H1 (cell line): ENCODE results near the gene FLVCR1. TPM values are rescaled to one million over a fixed set of nuclear protein-coding genes. Genes with fewer than 3 reads are reported as not detected.

Experiments used
- CTCF ChIA-PET: fragments of 300-600 bp; sonication (Branson Sonifier 250); formaldehyde crosslinking; loops from one replicate; lab custom pipeline; 2021; ENCODE audit not compliant: partially characterized antibody; lab: Charles Lee
- POLR2A ChIA-PET: fragments of 300-600 bp; sonication (Branson Sonifier 250); formaldehyde crosslinking; loops from one replicate; lab custom pipeline; 2021; ENCODE audit warnings: inconsistent platforms; ENCODE audit not compliant: partially characterized antibody; lab: Charles Lee
- DNase-seq, 2 experiments: peaks; one replicate each; pipeline versions ENCODE4 v3.0.0 to v3.0.0-alpha.2; 2010 to 2022; ENCODE audit warnings: low spot score in 2 of 2, low read depth in 1 of 2, mixed read lengths in 1 of 2
- FAIRE-seq: peaks from 2 replicates; lab custom pipeline; 2011; peaks lifted over from hg19 to GRCh38; lab: Jason Lieb, UNC
- H2AFZ ChIP-seq: 2 replicates; pipeline ENCODE4 v1.8.1; 2012; ENCODE audit warnings: low read length, inconsistent platforms
- H2AK5ac ChIP-seq: 2 replicates; pipeline ENCODE4 v1.6.1; 2013; ENCODE audit warnings: low read depth, low read length
- H2BK120ac ChIP-seq: replicated peaks from 2 replicates; pipeline ENCODE3; 2013; ENCODE audit warnings: low read depth, low read length, inconsistent platforms
- H2BK12ac ChIP-seq: 2 replicates; pipeline ENCODE4 v1.6.1; 2013; ENCODE audit warnings: low read depth, low read length
- H2BK15ac ChIP-seq: 2 replicates; pipeline ENCODE4 v1.6.1; 2013; ENCODE audit warnings: low read length
- H2BK20ac ChIP-seq: 2 replicates; pipeline ENCODE4 v1.6.1; 2013; ENCODE audit warnings: low read length
- H2BK5ac ChIP-seq: 2 replicates; pipeline ENCODE4 v1.6.1; 2013; ENCODE audit warnings: low read depth, low read length
- H3K14ac ChIP-seq: 2 replicates; pipeline ENCODE4 v1.6.1; 2013; ENCODE audit warnings: inconsistent platforms; ENCODE audit not compliant: insufficient read length
- H3K18ac ChIP-seq: 2 replicates; pipeline ENCODE4 v1.6.1; 2013; ENCODE audit warnings: low read length; ENCODE audit errors: extremely low read depth
- H3K23ac ChIP-seq: 2 replicates; pipeline ENCODE4 v1.6.1; 2013; ENCODE audit warnings: inconsistent platforms; ENCODE audit not compliant: insufficient read length
- H3K23me2 ChIP-seq: 2 replicates; pipeline ENCODE4 v1.6.1; 2013; ENCODE audit warnings: low read depth, low read length
- H3K27ac ChIP-seq: 2 replicates; pipeline ENCODE4 v1.6.1; 2011; ENCODE audit warnings: low read depth, low read length, inconsistent platforms
- H3K27me3 ChIP-seq, 4 experiments: replicated peaks in 1 of 4; 1 replicate in 1 of 4; 2 replicates in 3 of 4; pipeline versions ENCODE4 v1.6.1 to v1.8.1; 2011 to 2013; ENCODE audit warnings: low read length in 3 of 4, mild to moderate bottlenecking in 3 of 4, inconsistent platforms in 2 of 4, mixed read lengths in 2 of 4, moderate library complexity in 1 of 4; ENCODE audit not compliant: control insufficient read depth in 3 of 4, insufficient read depth in 3 of 4; ENCODE audit errors: extremely low read depth in 1 of 4
- H3K36me3 ChIP-seq, 4 experiments: 2 replicates each; pipeline versions ENCODE4 v1.6.1 to v1.8.1; 2011 to 2013; ENCODE audit warnings: mild to moderate bottlenecking in 4 of 4, low read length in 3 of 4, moderate library complexity in 2 of 4, control low read depth in 1 of 4, inconsistent platforms in 1 of 4; ENCODE audit not compliant: insufficient read depth in 4 of 4, control insufficient read depth in 2 of 4
- H3K4ac ChIP-seq: replicated peaks from 2 replicates; pipeline ENCODE3; 2013; ENCODE audit warnings: low read length, low read depth, mixed read lengths, inconsistent platforms; ENCODE audit not compliant: insufficient read length
- H3K4me1 ChIP-seq, 4 experiments: replicated peaks in 1 of 4; 1 replicate in 1 of 4; 2 replicates in 3 of 4; pipeline versions ENCODE4 v1.6.1 to v1.8.1; 2011 to 2013; ENCODE audit warnings: low read length in 3 of 4, inconsistent platforms in 2 of 4, mixed read lengths in 1 of 4; ENCODE audit not compliant: insufficient read depth in 4 of 4, control insufficient read depth in 3 of 4
- H3K4me2 ChIP-seq, 2 experiments: 2 replicates each; pipeline versions ENCODE4 v1.6.1 to v1.8.1; 2011 to 2013; ENCODE audit warnings: low read depth in 2 of 2, low read length in 2 of 2, control low read depth in 1 of 2, inconsistent platforms in 1 of 2, mild to moderate bottlenecking in 1 of 2; ENCODE audit not compliant: insufficient read depth in 1 of 2
- H3K4me3 ChIP-seq, 4 experiments: fragments of 200-600, 300-600 bp in 1 of 4; sonication (generic), shearing (Covaris generic), sonication (Bioruptor Twin) in 1 of 4; 2 replicates each; pipeline versions ENCODE4 v1.5.1 to v1.8.1; 2011 to 2016; ENCODE audit warnings: low read length in 4 of 4, low read depth in 3 of 4, control low read depth in 2 of 4, inconsistent platforms in 2 of 4, mild to moderate bottlenecking in 2 of 4, mixed read lengths in 1 of 4, moderate library complexity in 1 of 4; ENCODE audit not compliant: insufficient read depth in 2 of 4; ENCODE audit errors: extremely low read depth in 1 of 4
- H3K56ac ChIP-seq: replicated peaks from 2 replicates; pipeline ENCODE3; 2013; ENCODE audit warnings: low read depth, mild to moderate bottlenecking, mixed read lengths, low read length, inconsistent platforms; ENCODE audit not compliant: insufficient read length
- H3K79me1 ChIP-seq: 2 replicates; pipeline ENCODE4 v1.6.1; 2013; ENCODE audit warnings: low read depth, low read length, control low read depth
- H3K79me2 ChIP-seq, 2 experiments: 2 replicates each; pipeline versions ENCODE4 v1.6.1 to v1.8.1; 2012 to 2013; ENCODE audit warnings: low read length in 2 of 2, mild to moderate bottlenecking in 2 of 2, inconsistent platforms in 1 of 2; ENCODE audit not compliant: insufficient read depth in 2 of 2, control insufficient read depth in 1 of 2
- H3K9ac ChIP-seq, 4 experiments: replicated peaks in 1 of 4; 1 replicate in 1 of 4; 2 replicates in 3 of 4; pipeline versions ENCODE4 v1.6.1 to v1.8.1; 2011 to 2013; ENCODE audit warnings: low read depth in 3 of 4, low read length in 3 of 4, control low read depth in 2 of 4, mild to moderate bottlenecking in 2 of 4, moderate library complexity in 2 of 4, inconsistent platforms in 1 of 4; ENCODE audit errors: extremely low read depth in 1 of 4
- H3K9me3 ChIP-seq, 2 experiments: 2 replicates each; pipeline versions ENCODE4 v1.6.1 to v1.8.1; 2012 to 2013; ENCODE audit warnings: mild to moderate bottlenecking in 2 of 2, moderate library complexity in 2 of 2, control low read depth in 1 of 2, inconsistent platforms in 1 of 2, low read depth in 1 of 2, low read length in 1 of 2, mixed read lengths in 1 of 2; ENCODE audit not compliant: insufficient read depth in 2 of 2
- H4K20me1 ChIP-seq, 2 experiments: replicated peaks in 1 of 2; 2 replicates each; pipeline versions ENCODE3 to v1.8.1; 2011 to 2013; ENCODE audit warnings: inconsistent platforms in 2 of 2, low read length in 2 of 2, mild to moderate bottlenecking in 1 of 2; ENCODE audit not compliant: insufficient read depth in 2 of 2, control insufficient read depth in 1 of 2
- H4K5ac ChIP-seq: 2 replicates; pipeline ENCODE4 v1.6.1; 2013; ENCODE audit warnings: low read length, low read depth, mixed read lengths, inconsistent platforms; ENCODE audit not compliant: insufficient read length
- H4K8ac ChIP-seq: 2 replicates; pipeline ENCODE4 v1.8.0; 2013; ENCODE audit warnings: mild to moderate bottlenecking, moderate library complexity, low read length, inconsistent platforms; ENCODE audit not compliant: insufficient read depth; ENCODE audit errors: extremely low read depth
- H4K91ac ChIP-seq: replicated peaks from 2 replicates; pipeline ENCODE3; 2013; ENCODE audit warnings: low read length, mixed read lengths, inconsistent platforms; ENCODE audit not compliant: insufficient read length
- CEBPB ChIP-seq: IDR thresholded peaks from 2 replicates; pipeline ENCODE4 v1.6.1; 2012; ENCODE audit warnings: low read depth, low read length
- MAX ChIP-seq: IDR thresholded peaks from 2 replicates; pipeline ENCODE4 v1.6.1; 2012; ENCODE audit warnings: inconsistent platforms
- POU5F1 ChIP-seq: IDR thresholded peaks from 2 replicates; pipeline ENCODE4 v1.6.1; 2011; ENCODE audit warnings: low read depth, mild to moderate bottlenecking, low read length, moderate library complexity
- SIN3A ChIP-seq, 2 experiments: IDR thresholded peaks in 1 of 2; conservative IDR thresholded peaks in 1 of 2; 2 replicates each; pipeline ENCODE4 v1.6.1; 2011 to 2012; ENCODE audit warnings: low read length in 2 of 2, improper control_type of control experiment in 1 of 2, low read depth in 1 of 2, mild to moderate bottlenecking in 1 of 2
- TAF1 ChIP-seq: IDR thresholded peaks from 2 replicates; pipeline ENCODE4 v1.6.1; 2011; ENCODE audit warnings: mild to moderate bottlenecking, low read depth, low read length
- TCF12 ChIP-seq: IDR thresholded peaks from 2 replicates; pipeline ENCODE4 v1.6.1; 2011; ENCODE audit warnings: low read depth, mild to moderate bottlenecking, low read length
- WGBS, 2 experiments: shearing (Covaris generic) in 1 of 2; methylation state at CpG; one replicate each; pipeline versions ENCODE4 v1.1.6 to v1.1.7; 2013 to 2015; ENCODE audit warnings: low lambda C conversion rate in 2 of 2, mixed read lengths in 2 of 2, inconsistent platforms in 1 of 2, low coverage in 1 of 2, missing lambda C conversion rate in 1 of 2; ENCODE audit not compliant: insufficient replicate concordance in 2 of 2, insufficient coverage in 1 of 2, insufficient read length in 1 of 2; ENCODE audit errors: extremely low coverage in 1 of 2, missing lambda C conversion rate in 1 of 2; 5-methylcytosine and 5-hydroxymethylcytosine counted together
- polyA plus RNA-seq, 7 experiments: library from polyadenylated mRNA; depleted of rRNA in 3 of 7; stranded (reverse) in 5 of 7; unstranded in 2 of 7; fragments of >200 nt in 5 of 7; fragments of 200-250 nt in 2 of 7; gene quantifications; 1 replicate in 5 of 7; 2 replicates in 1 of 7; 4 replicates in 1 of 7; pipeline versions ENCODE4 v1.2.1 to v1.2.3, GENCODE V29; 2011 to 2013; ENCODE audit warnings: missing spikeins in 2 of 7, mixed read lengths in 2 of 7
- total RNA-seq: library from RNA; stranded (reverse); fragmentation: NEBNext Ultra II Directional; extraction: Animal tissue kit (Norgen Biotek cat#: 25700); gene quantifications from 2 replicates; pipeline ENCODE4 v1.2.1, GENCODE V29; 2021

FLVCR1 gene
- total and polyA plus RNA-seq, 2 of the 8 experiments (the other 6 are each of a cell fraction or from before 2014, with no cell fraction given) = 31.8 to 75.7 TPM

DNA sequence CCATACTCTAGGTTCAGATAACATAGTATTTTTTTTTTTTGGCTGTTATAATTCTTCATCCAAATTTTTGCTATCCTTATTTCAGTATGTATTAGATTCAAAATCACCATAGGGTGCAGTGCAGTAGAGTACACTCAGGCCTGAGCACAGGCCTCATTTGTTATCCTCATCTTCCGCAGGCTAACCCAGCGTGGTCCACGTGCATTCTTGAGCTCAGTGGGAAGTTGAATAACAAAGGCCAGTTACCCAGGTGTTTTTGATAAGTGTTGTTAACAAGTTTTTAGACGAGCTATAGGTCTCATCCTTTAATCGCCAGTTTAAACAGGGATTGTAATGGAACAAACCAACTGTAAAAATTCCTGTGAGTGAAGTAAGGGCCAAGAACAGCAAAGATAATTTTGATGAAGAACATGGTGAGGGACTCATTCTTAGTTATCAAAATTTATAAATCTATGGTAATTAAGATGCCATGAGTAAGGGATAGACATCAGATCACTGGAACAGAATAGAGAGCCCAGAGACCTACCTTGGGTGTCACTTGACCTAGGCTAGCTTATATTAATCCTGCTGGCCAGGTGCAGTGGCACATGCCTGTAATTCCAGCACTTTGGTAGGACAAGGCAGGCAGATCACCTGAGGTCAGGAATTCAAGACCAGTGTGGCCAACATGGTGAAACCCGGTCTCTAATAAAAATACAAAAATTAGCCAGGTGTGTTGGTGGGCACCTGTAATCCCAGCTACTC is 22.0 kb downstream of the FLVCR1 start:
- Histone ChIP-seq H3K79me1 (no peaks in the 10 kb centered on the region; the same call in 1 of the 2 replicates), H4K8ac (no peak overlapping the region), H3K79me2 (peaks cover 0 to 44% of the 10 kb centered on the region in 2 experiments; a peak in 2 of 4 replicates), H3K4me2 (no peak overlapping the region), H3K56ac (no peak overlapping the region), H2AK5ac (no peak overlapping the region), H3K23me2 (no peaks in the 10 kb centered on the region), H3K23ac (no peak overlapping the region), H3K36me3 (peaks cover 5 to 76% (median 40%) of the 10 kb centered on the region in 4 experiments), H2BK120ac (no peak overlapping the region), H4K91ac (no peak overlapping the region), H3K9ac (no peak overlapping the region), H2BK15ac (peak overlapping the region; percentile 36; the same call in 1 of the 2 replicates), H3K14ac (no peak overlapping the region), H2AFZ (no peak overlapping the region), H4K20me1 (no peaks in the 10 kb centered on the region), H3K9me3 (no peaks in the 10 kb centered on the region), H3K18ac (no peak overlapping the region), H2BK12ac (no peak overlapping the region), H3K4me3 (no peak overlapping the region), H3K27me3 (no peaks in the 10 kb centered on the region), H3K27ac (no peak overlapping the region), H3K4me1 (peaks cover 0 to 8% (median 1%) of the 10 kb centered on the region in 4 experiments; a peak in 4 of 7 replicates), H2BK5ac (no peak overlapping the region), H4K5ac (peak overlapping the region; percentile 22)
- no peak for DNase-seq
- peak; percentile 28 for FAIRE-seq
- 46% methylated on average over 6 of the region's 6 CpGs; no CpG with 5 or more reads in 1 of the 2 experiments for WGBS, 2 experiments
- ChIA-PET POLR2A (interaction anchor here (0.6 to 2.2 kb wide), 20 partner anchors 9 to 778 kb away, joined by 3 to 16 read pairs (median 4); partner anchors contain the start of gene FLVCR1), CTCF (interaction anchor here (0.7 to 1.7 kb wide), 6 partner anchors 12 to 117 kb away, joined by 3 to 8 read pairs (median 4); no protein-coding TSS in a partner anchor)
- TF ChIP-seq MAX (peak; percentile 69), POU5F1 (peak; percentile 42; the same call in 1 of the 2 replicates), TAF1 (no peak), CEBPB (no peak), SIN3A (conservative IDR thresholded peaks at IDR 0.05 in 1 of 2, IDR thresholded peaks at IDR 0.05 in 1 of 2; ENCODE audit: low read depth in 1 of 2, low read length in 2 of 2) (no peak; a peak in 1 of 4 replicates), TCF12 (peak; percentile 80; the same call in 1 of the 2 replicates)
- TF ChIP-seq, all 59 proteins: peak for 3
- H2BK20ac ChIP-seq = no peak overlapping the region
- H3K4ac ChIP-seq = no peak overlapping the region
